Endothelial cell of umbilical vein (primary cell): ENCODE results near the gene CIC. TPM values are rescaled to one million over a fixed set of nuclear protein-coding genes. Genes with fewer than 3 reads are reported as not detected.

ENCODE experiments used
- BruUV-seq: library from RNA; stranded (reverse); fragments of 400-500 nt; replicated peaks from 2 replicates; lab custom pipeline; 2021; lab: Mats Ljungman, UMichigan
- CTCF ChIA-PET: fragments of 300-600, 350-600 bp; sonication (Branson Sonifier 250); formaldehyde crosslinking; loops from one replicate; lab custom pipeline; 2021; ENCODE audit warnings: antibody characterized with exemption, inconsistent platforms; lab: Charles Lee
- POLR2A ChIA-PET: fragments of 300-600, 350-600 bp; sonication (Branson Sonifier 250); formaldehyde crosslinking; loops from one replicate; lab custom pipeline; 2021; ENCODE audit warnings: antibody characterized with exemption, inconsistent platforms; lab: Charles Lee
- DNase-seq: peaks from one replicate; pipeline ENCODE4 v3.0.0-alpha.2; 2011; ENCODE audit warnings: low read depth, low spot score
- FAIRE-seq: peaks from 2 replicates; lab custom pipeline; 2011; peaks lifted over from hg19 to GRCh38; lab: Jason Lieb, UNC
- H2AFZ ChIP-seq: 2 replicates; pipeline ENCODE4 v1.6.0; 2012; ENCODE audit warnings: low read depth, low read length, control low read depth, inconsistent platforms
- H3K27ac ChIP-seq: 2 replicates; pipeline ENCODE4 v1.5.1; 2011; ENCODE audit warnings: low read depth, mild to moderate bottlenecking, control low read depth, low read length, moderate library complexity; ENCODE audit not compliant: insufficient read depth
- H3K27me3 ChIP-seq, 2 experiments: 2 replicates each; pipeline versions ENCODE4 v1.6.0 to v1.6.1; 2011; ENCODE audit warnings: low read length in 2 of 2, mixed read lengths in 1 of 2; ENCODE audit not compliant: control insufficient read depth in 2 of 2, insufficient read depth in 2 of 2
- H3K36me3 ChIP-seq, 2 experiments: 2 replicates in 1 of 2; 3 replicates in 1 of 2; pipeline ENCODE4 v1.5.1; 2011; ENCODE audit warnings: low read length in 2 of 2, mild to moderate bottlenecking in 1 of 2, moderate library complexity in 1 of 2; ENCODE audit not compliant: control insufficient read depth in 2 of 2, insufficient read depth in 2 of 2; ENCODE audit errors: extremely low read depth in 1 of 2
- H3K4me1 ChIP-seq: 3 replicates; pipeline ENCODE4 v1.5.1; 2011; ENCODE audit warnings: mild to moderate bottlenecking, low read length; ENCODE audit not compliant: control insufficient read depth, insufficient read depth; ENCODE audit errors: extremely low read depth
- H3K4me2 ChIP-seq: 2 replicates; pipeline ENCODE4 v1.6.1; 2011; ENCODE audit warnings: low read length, control low read depth, mixed read lengths; ENCODE audit not compliant: insufficient read depth
- H3K4me3 ChIP-seq, 3 experiments: fragments of 200-600 bp in 1 of 3; sonication (generic), shearing (Covaris generic) in 1 of 3; replicated peaks in 1 of 3; 2 replicates each; pipeline ENCODE4 v1.5.1; 2011 to 2016; ENCODE audit warnings: control low read depth in 3 of 3, low read length in 3 of 3, mild to moderate bottlenecking in 2 of 3, inconsistent platforms in 1 of 3, low read depth in 1 of 3, moderate library complexity in 1 of 3; ENCODE audit not compliant: insufficient read depth in 1 of 3
- H3K79me2 ChIP-seq: 2 replicates; pipeline ENCODE4 v1.6.0; 2012; ENCODE audit warnings: low read length, inconsistent platforms; ENCODE audit not compliant: control insufficient read depth, insufficient read depth
- H3K9ac ChIP-seq: replicated peaks from 2 replicates; pipeline ENCODE3; 2011; ENCODE audit warnings: low read length, control low read depth; ENCODE audit not compliant: insufficient read depth; ENCODE audit errors: extremely low read depth
- H3K9me1 ChIP-seq: replicated peaks from 3 replicates; pipeline ENCODE4 v1.6.0; 2011; ENCODE audit warnings: mild to moderate bottlenecking, low read length; ENCODE audit not compliant: control insufficient read depth, insufficient read depth; ENCODE audit errors: extremely low read depth
- H3K9me3 ChIP-seq: replicated peaks from 2 replicates; pipeline ENCODE4 v1.5.1; 2012; ENCODE audit warnings: low read length, inconsistent platforms; ENCODE audit not compliant: control insufficient read depth, insufficient read depth
- H4K20me1 ChIP-seq: replicated peaks from 2 replicates; pipeline ENCODE3; 2011; ENCODE audit warnings: mild to moderate bottlenecking, low read length; ENCODE audit not compliant: control insufficient read depth, insufficient read depth; ENCODE audit errors: extremely low read depth
- EZH2 ChIP-seq: IDR thresholded peaks from 2 replicates; pipeline ENCODE4 v1.6.1; 2012; ENCODE audit warnings: borderline replicate concordance, low read depth, mild to moderate bottlenecking, moderate library complexity, low read length, inconsistent platforms; ENCODE audit not compliant: severe bottlenecking
- FOS ChIP-seq: IDR thresholded peaks from 2 replicates; pipeline ENCODE4 v1.6.1; 2011; ENCODE audit warnings: mild to moderate bottlenecking, low read length, moderate library complexity, borderline replicate concordance; ENCODE audit not compliant: insufficient read depth
- GATA2 ChIP-seq: IDR thresholded peaks from 2 replicates; pipeline ENCODE4 v1.7.0; 2011; ENCODE audit warnings: low read depth, mild to moderate bottlenecking, moderate library complexity, mixed read lengths, low read length; ENCODE audit not compliant: insufficient read length, insufficient read depth
- JUN ChIP-seq: IDR thresholded peaks from 2 replicates; pipeline ENCODE4 v1.6.1; 2011; ENCODE audit warnings: borderline replicate concordance, low read depth; ENCODE audit not compliant: insufficient read length, insufficient read depth
- MYC ChIP-seq: IDR thresholded peaks from one replicate; pipeline ENCODE4 v1.6.1; 2011; ENCODE audit warnings: mild to moderate bottlenecking, low read depth, low read length
- POLR2A ChIP-seq: IDR thresholded peaks from 2 replicates; pipeline ENCODE4 v1.6.1; 2012; ENCODE audit warnings: low read depth, mild to moderate bottlenecking, control low read depth, low read length
- POLR2AphosphoS5 ChIP-seq: IDR thresholded peaks from 2 replicates; pipeline ENCODE4 v1.6.1; 2012; ENCODE audit warnings: low read depth, mild to moderate bottlenecking, control low read depth, low read length, moderate library complexity; ENCODE audit not compliant: insufficient read depth
- dilution Hi-C: fragments of 300-500 bp; cut with MboI; formaldehyde crosslinking; loops from one replicate; pipeline ENCODE4 v1.15.0; 2019; ENCODE audit warnings: low sequenced_read_pairs; ENCODE audit not compliant: extremely low pct_ligation_motif_present
- intact Hi-C: fragments of 100-400 bp; cut with micrococcal nuclease; formaldehyde crosslinking; loops from one replicate; pipeline ENCODE4 v1.10.0; 2022
- polyA plus RNA-seq, 4 experiments: library from polyadenylated mRNA; depleted of rRNA in 3 of 4; stranded (reverse) in 3 of 4; unstranded in 1 of 4; fragments of >200 nt; gene quantifications; 2 replicates each; pipeline versions ENCODE4 v1.2.1 to v1.2.3, GENCODE V29; 2011 to 2012; ENCODE audit warnings: missing spikeins in 1 of 4
- total RNA-seq: library from RNA; stranded (reverse); gene quantifications from 2 replicates; pipeline ENCODE4 v1.2.3, GENCODE V29; 2021
- TF ChIP-seq, protein P1 (sequence below): IDR thresholded peaks from 2 replicates; pipeline ENCODE4 v1.6.1; 2011; ENCODE audit not compliant: insufficient read depth, insufficient read length
- TF ChIP-seq, protein P2 (sequence below), 2 donors: IDR thresholded peaks; 1 replicate in 1 of 2; 2 replicates in 1 of 2; pipeline ENCODE4 v1.5.1; 2011; ENCODE audit warnings: low read length in 2 of 2, mild to moderate bottlenecking in 2 of 2, moderate library complexity in 2 of 2, control low read depth in 1 of 2, inconsistent platforms in 1 of 2, low read depth in 1 of 2; ENCODE audit not compliant: insufficient read depth in 1 of 2; ENCODE audit errors: extremely low read depth in 1 of 2

CIC gene
- total and polyA plus RNA-seq, 2 donors (not counting 3 experiments of a cell fraction or from before 2014, with no cell fraction given): 18.4 to 86.0 TPM

GRCh38 chr19:42313096-42313839, 44.2 kb downstream of the CIC start, which contains the start of gene TMEM145:
TSS of gene TMEM145 (plus strand) at chr19:42313309. CDS start at chr19:42313377, 68 bp downstream.
- POLR2A ChIA-PET: no interaction called here
- dilution Hi-C loops: no loop called here

More at GRCh38 chr19:42313096-42313839, 44.2 kb downstream of the CIC start, which contains the start of gene TMEM145:
- no peaks in the 10 kb centered on the region for H4K20me1 ChIP-seq
- CTCF ChIA-PET: interaction anchor here (1.0 to 1.2 kb wide), 3 partner anchors 9 to 17 kb away, joined by 3 to 5 read pairs (median 4); no protein-coding TSS in a partner anchor
- H2AFZ ChIP-seq: no peak within 1 kb of the TSS
- H3K4me2 ChIP-seq: no peak within 1 kb of the TSS
- DNase-seq (peak; percentile 19), FAIRE-seq (no peak)
- no peak within 1 kb of the TSS for H3K27ac ChIP-seq
- no peaks in the 10 kb centered on the region for H3K4me1 ChIP-seq
- H3K9ac ChIP-seq: no peak within 1 kb of the TSS
- H3K4me3 ChIP-seq: peak within 1 kb of the TSS in 1 of 3 experiments; percentile 12
- BruUV-seq: no TSS peak
- no peak for TF ChIP-seq MYC
- no peak for TF ChIP-seq POLR2A
- TF ChIP-seq, protein P1, sequence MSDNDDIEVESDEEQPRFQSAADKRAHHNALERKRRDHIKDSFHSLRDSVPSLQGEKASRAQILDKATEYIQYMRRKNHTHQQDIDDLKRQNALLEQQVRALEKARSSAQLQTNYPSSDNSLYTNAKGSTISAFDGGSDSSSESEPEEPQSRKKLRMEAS: no peak
- TF ChIP-seq GATA2: no peak
- TF ChIP-seq, protein P2, sequence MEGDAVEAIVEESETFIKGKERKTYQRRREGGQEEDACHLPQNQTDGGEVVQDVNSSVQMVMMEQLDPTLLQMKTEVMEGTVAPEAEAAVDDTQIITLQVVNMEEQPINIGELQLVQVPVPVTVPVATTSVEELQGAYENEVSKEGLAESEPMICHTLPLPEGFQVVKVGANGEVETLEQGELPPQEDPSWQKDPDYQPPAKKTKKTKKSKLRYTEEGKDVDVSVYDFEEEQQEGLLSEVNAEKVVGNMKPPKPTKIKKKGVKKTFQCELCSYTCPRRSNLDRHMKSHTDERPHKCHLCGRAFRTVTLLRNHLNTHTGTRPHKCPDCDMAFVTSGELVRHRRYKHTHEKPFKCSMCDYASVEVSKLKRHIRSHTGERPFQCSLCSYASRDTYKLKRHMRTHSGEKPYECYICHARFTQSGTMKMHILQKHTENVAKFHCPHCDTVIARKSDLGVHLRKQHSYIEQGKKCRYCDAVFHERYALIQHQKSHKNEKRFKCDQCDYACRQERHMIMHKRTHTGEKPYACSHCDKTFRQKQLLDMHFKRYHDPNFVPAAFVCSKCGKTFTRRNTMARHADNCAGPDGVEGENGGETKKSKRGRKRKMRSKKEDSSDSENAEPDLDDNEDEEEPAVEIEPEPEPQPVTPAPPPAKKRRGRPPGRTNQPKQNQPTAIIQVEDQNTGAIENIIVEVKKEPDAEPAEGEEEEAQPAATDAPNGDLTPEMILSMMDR (IDR thresholded peaks at IDR 0.05; ENCODE audit: extremely low read depth in 1 of 2, insufficient read depth in 1 of 2, low read depth in 1 of 2, low read length in 2 of 2): peak in 1 of 2 donors; percentile 1
- TF ChIP-seq JUN: no peak
- peak; percentile 51 for TF ChIP-seq EZH2
- TF ChIP-seq POLR2AphosphoS5: no peak
- no peak for TF ChIP-seq FOS
- intact Hi-C loops: no loop called here
- no peaks in the 10 kb centered on the region for H3K36me3 ChIP-seq
- no peaks in the 10 kb centered on the region for H3K9me1 ChIP-seq
- H3K27me3 ChIP-seq: peaks cover 13% of the 10 kb centered on the region in 2 experiments
- H3K79me2 ChIP-seq: no peaks in the 10 kb centered on the region
- no peaks in the 10 kb centered on the region for H3K9me3 ChIP-seq
